ENCODE results near the gene IDH1.

Gene IDH1

GRCh38 chr2:208250388-208250787 is 4.5 kb downstream of the IDH1 start:
- Histone ChIP-seq H3K4me3 (ENCODE audit: severe bottlenecking) (no peak overlapping the region), H3K27me3 (ENCODE audit: insufficient read depth, poor library complexity, severe bottlenecking) (no peaks in the 10 kb centered on the region), H3K27ac (ENCODE audit: poor library complexity, severe bottlenecking) (no peak overlapping the region), H3K36me3 (ENCODE audit: low read depth) (peaks cover 72% of the 10 kb centered on the region), H3K4me1 (ENCODE audit: insufficient read depth, poor library complexity, severe bottlenecking) (peaks cover 11% of the 10 kb centered on the region), H3K9me3 (ENCODE audit: severe bottlenecking) (no peaks in the 10 kb centered on the region)
- no peak for ATAC-seq (ENCODE audit: low read depth)
- no peak for TF ChIP-seq CTCF (IDR thresholded peaks at IDR 0.05; ENCODE audit: poor library complexity, severe bottlenecking)
- DNase-seq (ENCODE audit: low spot score): no peak

GRCh38 chr2:208249296-208249695 is 5.6 kb downstream of the IDH1 start:
- no peaks in the 10 kb centered on the region for H3K9me3 ChIP-seq (ENCODE audit: severe bottlenecking)
- TF ChIP-seq CTCF (IDR thresholded peaks at IDR 0.05; ENCODE audit: poor library complexity, severe bottlenecking): no peak
- ATAC-seq (ENCODE audit: low read depth): no peak
- no peak overlapping the region for H3K4me3 ChIP-seq (ENCODE audit: severe bottlenecking)
- no peaks in the 10 kb centered on the region for H3K27me3 ChIP-seq (ENCODE audit: insufficient read depth, poor library complexity, severe bottlenecking)
- H3K27ac ChIP-seq (ENCODE audit: poor library complexity, severe bottlenecking): no peak overlapping the region
- no peak for DNase-seq (ENCODE audit: low spot score)
- peaks cover 11% of the 10 kb centered on the region for H3K4me1 ChIP-seq (ENCODE audit: insufficient read depth, poor library complexity, severe bottlenecking)
- H3K36me3 ChIP-seq (ENCODE audit: low read depth): peaks cover 82% of the 10 kb centered on the region

GRCh38 chr2:208248601-208249000 is 6.3 kb downstream of the IDH1 start:
- peaks cover 8% of the 10 kb centered on the region for H3K4me1 ChIP-seq (ENCODE audit: insufficient read depth, poor library complexity, severe bottlenecking)
- H3K27ac ChIP-seq (ENCODE audit: poor library complexity, severe bottlenecking): no peak overlapping the region
- peaks cover 87% of the 10 kb centered on the region for H3K36me3 ChIP-seq (ENCODE audit: low read depth)
- H3K4me3 ChIP-seq (ENCODE audit: severe bottlenecking): no peak overlapping the region
- H3K27me3 ChIP-seq (ENCODE audit: insufficient read depth, poor library complexity, severe bottlenecking): no peaks in the 10 kb centered on the region
- H3K9me3 ChIP-seq (ENCODE audit: severe bottlenecking): no peaks in the 10 kb centered on the region
- ATAC-seq (ENCODE audit: low read depth) (no peak), DNase-seq (ENCODE audit: low spot score) (no peak)
- no peak for TF ChIP-seq CTCF (IDR thresholded peaks at IDR 0.05; ENCODE audit: poor library complexity, severe bottlenecking)

GRCh38 chr2:208245746-208246145 is 9.1 kb downstream of the IDH1 start:
- Histone ChIP-seq H3K27ac (ENCODE audit: poor library complexity, severe bottlenecking) (no peak overlapping the region), H3K4me1 (ENCODE audit: insufficient read depth, poor library complexity, severe bottlenecking) (no peaks in the 10 kb centered on the region), H3K27me3 (ENCODE audit: insufficient read depth, poor library complexity, severe bottlenecking) (no peaks in the 10 kb centered on the region), H3K9me3 (ENCODE audit: severe bottlenecking) (no peaks in the 10 kb centered on the region), H3K4me3 (ENCODE audit: severe bottlenecking) (no peak overlapping the region), H3K36me3 (ENCODE audit: low read depth) (peaks cover 80% of the 10 kb centered on the region)
- DNase-seq (ENCODE audit: low spot score) (no peak), ATAC-seq (ENCODE audit: low read depth) (no peak)
- TF ChIP-seq CTCF (IDR thresholded peaks at IDR 0.05; ENCODE audit: poor library complexity, severe bottlenecking): no peak

- no peak for ATAC-seq (ENCODE audit: low read depth)
- H3K27me3 ChIP-seq (ENCODE audit: insufficient read depth, poor library complexity, severe bottlenecking): no peaks in the 10 kb centered on the region
- TF ChIP-seq CTCF (IDR thresholded peaks at IDR 0.05; ENCODE audit: poor library complexity, severe bottlenecking): no peak
- no peak overlapping the region for H3K4me3 ChIP-seq (ENCODE audit: severe bottlenecking)
- H3K36me3 ChIP-seq (ENCODE audit: low read depth): peaks cover 80% of the 10 kb centered on the region
- no peaks in the 10 kb centered on the region for H3K4me1 ChIP-seq (ENCODE audit: insufficient read depth, poor library complexity, severe bottlenecking)
- no peak for DNase-seq (ENCODE audit: low spot score)
- H3K9me3 ChIP-seq (ENCODE audit: severe bottlenecking): no peaks in the 10 kb centered on the region
- H3K27ac ChIP-seq (ENCODE audit: poor library complexity, severe bottlenecking): no peak overlapping the region
These were observed 10.4 kb downstream of the IDH1 start for GRCh38 chr2:208244422-208244821.
